ENCODE data around the gene CACNA1I. TPM values are rescaled to one million over a fixed set of nuclear protein-coding genes. Genes with fewer than 3 reads are reported as not detected.

Gene CACNA1I
- total and polyA plus RNA-seq, 2 experiments from 2014 or later = 0.17 to 0.21 TPM

GRCh38 chr22:39705386-39705785 lies 134.8 kb downstream of the CACNA1I start:
- Histone ChIP-seq H3K4me3 (no peak overlapping the region), H3K27me3 (no peaks in the 10 kb centered on the region), H3K27ac (no peak overlapping the region), H2AFZ (no peak overlapping the region), H3K36me3 (replicated peaks; ENCODE audit: insufficient read depth, low read depth) (no peaks in the 10 kb centered on the region), H3K4me2 (no peak overlapping the region), H3K79me2 (no peaks in the 10 kb centered on the region), H4K20me1 (ENCODE audit: insufficient read depth, poor library complexity, severe bottlenecking) (no peaks in the 10 kb centered on the region), H3K9me3 (ENCODE audit: low read depth) (no peaks in the 10 kb centered on the region), H3K9me2 (replicated peaks; ENCODE audit: insufficient read depth) (no peaks in the 10 kb centered on the region), H3K4me1 (ENCODE audit: insufficient read depth) (peaks cover 2% of the 10 kb centered on the region)
- 97% methylated on average over 11 of the region's 12 CpGs for WGBS (ENCODE audit: low lambda C conversion rate, missing lambda C conversion rate)
- DNase-seq (ENCODE audit: low spot score) = no peak
- TF ChIP-seq EZH2phosphoT487 (IDR thresholded peaks at IDR 0.05; ENCODE audit: low read depth, severe bottlenecking, unreplicated experiment) = no peak
- no peak for TF ChIP-seq EZH2 (IDR thresholded peaks at IDR 0.05; ENCODE audit: borderline replicate concordance)
- TF ChIP-seq CTCF (IDR thresholded peaks at IDR 0.05; ENCODE audit: poor library complexity) = no peak

- no peak overlapping the region for H3K4me2 ChIP-seq
- no peaks in the 10 kb centered on the region for H3K9me2 ChIP-seq (replicated peaks; ENCODE audit: insufficient read depth)
- no peaks in the 10 kb centered on the region for H3K27me3 ChIP-seq
- no peaks in the 10 kb centered on the region for H3K9me3 ChIP-seq (ENCODE audit: low read depth)
- H3K4me3 ChIP-seq = no peak overlapping the region
- H4K20me1 ChIP-seq (ENCODE audit: insufficient read depth, poor library complexity, severe bottlenecking) = no peaks in the 10 kb centered on the region
- DNase-seq (ENCODE audit: low spot score) = no peak
- H3K36me3 ChIP-seq (replicated peaks; ENCODE audit: insufficient read depth, low read depth) = no peaks in the 10 kb centered on the region
- peaks cover 2% of the 10 kb centered on the region for H3K4me1 ChIP-seq (ENCODE audit: insufficient read depth)
- H3K27ac ChIP-seq = no peak overlapping the region
- TF ChIP-seq CTCF (IDR thresholded peaks at IDR 0.05; ENCODE audit: poor library complexity) = no peak
- TF ChIP-seq EZH2 (IDR thresholded peaks at IDR 0.05; ENCODE audit: borderline replicate concordance) = no peak
- TF ChIP-seq EZH2phosphoT487 (IDR thresholded peaks at IDR 0.05; ENCODE audit: low read depth, severe bottlenecking, unreplicated experiment) = no peak
- H2AFZ ChIP-seq = no peak overlapping the region
- H3K79me2 ChIP-seq = no peaks in the 10 kb centered on the region
- 82% methylated on average over 27 of the region's 27 CpGs for WGBS (ENCODE audit: low lambda C conversion rate, missing lambda C conversion rate)
These were observed 136.0 kb downstream of the CACNA1I start for GRCh38 chr22:39706376-39707140.

- H2AFZ ChIP-seq = no peak overlapping the region
- no peak overlapping the region for H3K27ac ChIP-seq
- no peak overlapping the region for H3K4me3 ChIP-seq
- no peaks in the 10 kb centered on the region for H4K20me1 ChIP-seq (ENCODE audit: insufficient read depth, poor library complexity, severe bottlenecking)
- no peak for TF ChIP-seq EZH2 (IDR thresholded peaks at IDR 0.05; ENCODE audit: borderline replicate concordance)
- WGBS (ENCODE audit: low lambda C conversion rate, missing lambda C conversion rate) = 93% methylated on average over 5 of the region's 5 CpGs
- H3K36me3 ChIP-seq (replicated peaks; ENCODE audit: insufficient read depth, low read depth) = no peaks in the 10 kb centered on the region
- peaks cover 2% of the 10 kb centered on the region for H3K4me1 ChIP-seq (ENCODE audit: insufficient read depth)
- no peaks in the 10 kb centered on the region for H3K9me3 ChIP-seq (ENCODE audit: low read depth)
- H3K9me2 ChIP-seq (replicated peaks; ENCODE audit: insufficient read depth) = no peaks in the 10 kb centered on the region
- H3K27me3 ChIP-seq = no peaks in the 10 kb centered on the region
- no peak for DNase-seq (ENCODE audit: low spot score)
- H3K4me2 ChIP-seq = no peak overlapping the region
- no peaks in the 10 kb centered on the region for H3K79me2 ChIP-seq
These were observed 136.8 kb downstream of the CACNA1I start for GRCh38 chr22:39707351-39707750.

- Histone ChIP-seq H4K20me1 (ENCODE audit: insufficient read depth, poor library complexity, severe bottlenecking) (no peaks in the 10 kb centered on the region), H3K36me3 (replicated peaks; ENCODE audit: insufficient read depth, low read depth) (no peaks in the 10 kb centered on the region), H3K9me2 (replicated peaks; ENCODE audit: insufficient read depth) (no peaks in the 10 kb centered on the region), H3K9me3 (ENCODE audit: low read depth) (no peaks in the 10 kb centered on the region), H3K4me2 (no peak overlapping the region), H3K27me3 (no peaks in the 10 kb centered on the region), H2AFZ (no peak overlapping the region), H3K27ac (no peak overlapping the region), H3K79me2 (no peaks in the 10 kb centered on the region), H3K4me3 (no peak overlapping the region), H3K4me1 (ENCODE audit: insufficient read depth) (peaks cover 4% of the 10 kb centered on the region)
- no peak for DNase-seq (ENCODE audit: low spot score)
- TF ChIP-seq EZH2 (IDR thresholded peaks at IDR 0.05; ENCODE audit: borderline replicate concordance) (no peak), EZH2phosphoT487 (IDR thresholded peaks at IDR 0.05; ENCODE audit: low read depth, severe bottlenecking, unreplicated experiment) (no peak), CTCF (IDR thresholded peaks at IDR 0.05; ENCODE audit: poor library complexity) (no peak)
- WGBS (ENCODE audit: low lambda C conversion rate, missing lambda C conversion rate) = 52% methylated on average over 5 of the region's 5 CpGs
These were observed 137.3 kb downstream of the CACNA1I start for GRCh38 chr22:39707816-39708215.
